Hematopoietic multipotent progenitor cell treated with erythropoietin and hydrocortisone succinate and interleukin-3 and kit ligand, for 4 days (in vitro differentiated cells): ENCODE measurements around the gene PRKCD.

ENCODE experiments used
- DNase-seq: peaks from one replicate; pipeline ENCODE4 v3.0.0-alpha.2; 2015

PRKCD gene

DNA sequence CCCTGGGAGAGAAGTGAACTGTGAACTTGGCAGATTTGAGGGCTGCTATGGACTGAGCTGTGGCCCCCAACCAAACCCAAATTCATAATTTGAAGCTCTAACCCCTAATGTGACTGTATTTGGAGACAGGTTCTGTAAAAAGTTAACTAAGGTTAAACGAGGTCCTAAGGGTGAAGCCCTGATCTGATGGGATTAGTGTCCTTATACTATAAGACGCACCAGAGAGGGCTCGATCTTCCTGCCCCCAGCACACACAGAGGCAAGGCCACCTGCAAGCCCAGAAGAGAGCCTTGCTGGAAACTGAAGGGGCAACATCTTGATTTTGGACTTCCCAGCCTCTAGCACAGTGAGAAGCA lies 60.8 kb downstream of the PRKCD start:
- DNase-seq: no peak

DNA sequence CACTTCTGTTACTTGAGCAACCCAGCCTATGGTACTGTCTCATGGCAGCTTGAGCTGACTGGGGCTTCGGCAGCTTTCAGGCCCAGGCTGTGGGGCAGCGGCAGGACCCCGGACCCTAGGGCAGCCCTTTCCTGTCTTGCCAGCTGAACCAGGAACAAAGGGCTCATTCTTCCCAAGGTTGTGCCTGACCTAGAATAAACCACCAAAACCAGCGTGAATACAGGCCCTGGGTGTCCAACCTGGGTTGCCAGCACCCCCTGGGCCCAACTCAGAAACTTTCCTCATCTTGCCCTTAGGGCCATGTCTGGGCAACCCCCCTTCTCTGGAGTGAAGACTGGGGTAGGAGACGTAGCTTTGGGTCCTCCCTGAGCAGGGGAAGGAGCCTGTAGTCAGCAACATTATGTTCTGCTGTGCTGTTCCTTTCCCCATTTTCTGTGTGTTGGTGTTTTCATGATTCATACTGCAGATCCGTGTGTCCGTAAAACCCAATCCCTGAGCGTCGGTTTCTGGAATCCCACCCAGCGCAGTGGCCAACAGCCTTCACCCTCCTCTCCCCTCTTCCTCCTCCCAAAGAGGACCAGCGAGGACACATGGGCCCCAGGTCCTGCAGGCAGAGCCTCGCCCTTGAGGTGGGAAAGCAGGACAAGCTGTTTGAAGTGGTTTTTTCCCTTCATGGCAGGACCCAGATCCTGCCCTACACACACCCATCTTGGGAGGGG lies 61.3 kb downstream of the PRKCD start:
- no peak for DNase-seq

- no peak for DNase-seq
These were observed 62.0 kb downstream of the PRKCD start for GRCh38 chr3:53223025-53223424.

- DNase-seq: no peak
These were observed 62.5 kb downstream of the PRKCD start for GRCh38 chr3:53223541-53223966.

GRCh38 chr3:53224026-53224425 lies 63.0 kb downstream of the PRKCD start:
- no peak for DNase-seq

- DNase-seq: no peak
These were observed 63.5 kb downstream of the PRKCD start for GRCh38 chr3:53224536-53224935.

DNA sequence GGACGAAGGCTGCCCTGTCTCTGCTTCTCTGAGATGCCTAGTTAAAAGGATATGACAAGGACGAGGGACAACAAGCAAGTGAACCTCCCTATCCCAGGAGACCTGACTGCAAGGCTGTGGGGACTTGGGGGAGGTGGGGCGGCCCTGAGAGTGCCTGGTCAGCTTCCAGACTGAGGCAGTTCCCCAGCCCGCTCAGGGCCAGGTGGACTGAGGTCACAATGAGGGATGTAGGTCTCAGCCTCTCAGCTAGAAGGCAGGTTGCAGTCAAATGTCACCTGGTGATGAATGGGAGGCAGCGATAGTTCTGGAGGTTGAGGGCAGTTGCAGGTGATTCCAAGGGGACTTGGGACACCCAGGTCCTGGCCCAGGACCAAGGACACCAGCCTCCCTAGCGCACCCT lies 64.2 kb downstream of the PRKCD start:
- no peak for DNase-seq

GRCh38 chr3:53225651-53226050 lies 64.6 kb downstream of the PRKCD start:
- no peak for DNase-seq

DNA sequence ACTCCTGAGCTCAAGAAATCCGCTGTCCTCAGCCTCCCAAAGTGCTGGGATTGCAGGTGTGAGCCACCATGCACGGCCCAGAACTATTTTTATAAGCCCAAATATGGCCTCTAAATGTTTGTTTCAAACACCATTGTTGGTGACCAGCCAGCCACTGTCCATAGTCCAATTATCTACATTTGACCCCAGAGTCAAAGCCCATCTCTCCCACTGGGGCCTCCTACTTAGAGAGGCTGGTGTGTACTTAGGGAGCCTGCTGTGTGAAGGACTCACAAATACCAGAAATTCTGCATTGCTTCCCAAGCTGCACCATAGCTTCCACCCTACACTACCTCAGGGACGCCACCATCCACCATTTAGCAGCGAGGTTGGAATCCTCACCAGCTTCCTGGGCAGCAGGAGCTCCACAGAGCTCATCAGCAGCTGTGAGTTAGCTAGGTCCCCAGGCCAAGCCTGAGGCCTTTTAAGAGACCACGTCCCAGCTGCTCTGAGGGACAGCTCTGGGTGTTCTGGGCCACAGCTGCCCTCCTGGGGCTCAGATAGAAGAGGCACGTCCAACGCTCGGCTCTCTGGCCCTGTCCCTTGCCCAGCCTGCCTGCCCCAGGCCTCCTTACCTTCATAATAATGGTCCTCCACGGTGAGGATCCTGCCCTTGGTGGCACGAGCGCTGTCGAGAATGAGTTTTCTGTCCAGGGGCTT lies 65.3 kb downstream of the PRKCD start:
- DNase-seq: no peak

- no peak for DNase-seq
These were observed 65.9 kb downstream of the PRKCD start for GRCh38 chr3:53226841-53227407.

- no peak for DNase-seq
These were observed 67.2 kb downstream of the PRKCD start for GRCh38 chr3:53227993-53228885.

DNA sequence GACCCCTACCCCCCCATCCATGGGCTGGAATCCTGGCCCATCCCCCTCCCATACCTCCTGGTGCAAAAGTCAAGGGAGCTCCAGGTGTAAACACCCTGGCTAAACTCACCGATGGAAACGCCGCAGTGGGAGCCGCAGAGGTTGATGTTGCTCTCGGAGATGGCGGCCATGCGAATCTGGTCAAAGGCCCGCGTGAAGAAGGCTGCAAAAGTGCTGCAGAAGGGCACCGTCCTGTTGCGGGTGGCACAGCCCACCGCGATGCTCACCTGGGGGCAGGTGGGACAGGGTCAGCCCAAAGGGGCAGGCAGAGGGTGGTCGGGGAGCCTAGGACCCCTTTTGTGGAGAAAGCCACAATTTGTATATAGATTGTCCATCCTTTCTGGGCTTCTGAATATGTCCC lies 68.2 kb downstream of the PRKCD start:
- no peak for DNase-seq

GRCh38 chr3:53229606-53230005 lies 68.6 kb downstream of the PRKCD start:
- DNase-seq: no peak

GRCh38 chr3:53230041-53230621 lies 69.1 kb downstream of the PRKCD start:
- DNase-seq: no peak

- DNase-seq: no peak
These were observed 69.8 kb downstream of the PRKCD start for GRCh38 chr3:53230789-53231188.

GRCh38 chr3:53231532-53232511 lies 70.8 kb downstream of the PRKCD start:
- no peak for DNase-seq

DNA sequence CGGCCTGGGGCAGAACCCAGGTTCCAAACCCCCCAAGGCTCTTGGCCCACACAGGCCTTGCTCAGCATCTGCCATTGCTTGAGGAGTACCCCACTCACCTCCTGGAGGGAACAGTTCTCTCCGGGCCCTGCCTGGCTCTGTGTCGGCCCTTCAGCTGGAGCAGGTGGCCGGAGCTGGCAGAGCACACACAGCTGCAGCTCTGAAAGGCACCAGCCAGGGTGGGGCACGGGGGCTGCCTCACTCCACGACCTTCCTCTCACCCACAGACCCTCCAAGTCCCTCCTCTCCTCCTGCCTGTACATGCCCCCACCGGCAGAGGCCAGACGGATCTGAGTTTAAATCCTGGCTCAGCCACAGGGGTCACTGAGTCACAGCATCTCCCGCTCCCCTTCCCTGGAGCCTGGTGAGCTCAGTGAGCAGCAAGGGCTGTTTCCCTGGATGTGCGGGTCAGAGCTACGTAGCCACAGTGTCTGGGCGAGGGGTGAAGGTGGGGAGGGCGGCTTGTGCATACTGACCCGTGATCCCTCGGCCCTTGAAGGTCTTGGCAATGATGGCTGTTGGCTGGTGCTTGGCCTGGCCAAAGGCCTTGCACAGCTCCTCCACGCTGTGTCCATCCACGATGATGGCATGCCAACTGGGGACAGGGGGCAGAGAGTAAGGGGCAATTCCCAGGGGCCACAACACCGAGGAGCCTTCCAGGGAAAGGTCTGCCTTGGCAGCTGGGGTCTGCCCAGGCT lies 71.8 kb downstream of the PRKCD start:
- DNase-seq: no peak

DNA sequence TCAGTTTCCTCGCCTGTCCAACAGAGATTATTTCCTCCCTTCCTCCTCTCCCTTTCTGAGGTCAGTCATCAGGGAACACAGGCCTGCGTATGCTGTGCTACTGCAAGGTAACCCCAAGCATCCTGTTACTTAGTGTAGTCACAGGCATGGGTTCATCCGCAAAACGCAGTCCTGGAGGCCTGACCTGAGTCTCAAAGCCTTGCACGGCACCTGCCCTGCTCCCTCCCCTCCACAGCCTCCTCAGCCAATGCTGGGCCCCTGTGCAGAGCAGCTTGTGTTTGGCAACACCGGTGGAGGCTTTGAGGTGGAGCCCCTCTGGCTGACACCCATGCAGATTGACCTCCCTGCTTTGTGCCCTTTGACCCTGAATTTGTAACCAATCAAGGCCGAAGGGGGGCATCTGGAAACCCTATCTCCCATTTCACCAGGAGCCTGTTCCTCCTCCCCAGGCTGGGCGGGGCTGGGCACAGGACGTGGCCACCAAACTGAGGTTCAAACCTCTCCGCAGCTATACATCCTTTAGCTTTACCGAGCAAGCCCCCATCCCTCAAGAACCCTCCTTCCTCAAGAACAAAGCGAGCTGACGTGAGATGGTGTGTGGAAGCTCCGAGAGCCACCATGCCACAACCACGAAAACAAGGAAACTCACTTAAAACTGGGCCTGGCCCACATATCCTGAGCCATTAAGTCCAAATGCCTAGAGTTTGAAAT lies 73.3 kb downstream of the PRKCD start:
- DNase-seq: no peak

DNA sequence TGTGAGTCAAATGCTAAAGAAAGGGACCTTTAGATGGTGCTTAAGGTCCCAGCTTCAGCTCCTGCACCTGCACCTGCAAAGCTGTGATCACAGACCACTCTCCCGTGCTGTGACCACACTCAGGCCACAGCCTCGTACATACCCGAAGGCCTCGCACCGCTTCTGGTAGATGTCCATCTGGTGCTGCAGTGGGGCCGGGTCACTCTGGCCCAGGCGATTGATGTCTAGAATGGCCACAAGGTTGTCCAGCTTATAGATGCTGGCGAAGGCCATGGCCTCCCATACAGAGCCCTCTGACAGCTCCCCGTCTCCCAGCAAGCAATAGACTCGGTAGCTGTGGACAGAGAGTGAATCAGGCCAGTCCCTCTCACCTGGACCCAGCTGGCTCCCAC lies 73.8 kb downstream of the PRKCD start:
- DNase-seq: no peak

GRCh38 chr3:53235545-53235944 lies 74.5 kb downstream of the PRKCD start:
- no peak for DNase-seq
